Measurements from ENCODE around the gene DMPK. TPM values are rescaled to one million over a fixed set of nuclear protein-coding genes. Genes with fewer than 3 reads are reported as not detected.

Gene DMPK
- total RNA-seq, 2 donors from 2014 or later: 18.7 to 35.8 TPM

- ATAC-seq (no peak), DNase-seq (no peak)
- no peak overlapping the region for H3K4me3 Mint-ChIP-seq
- peaks cover 14% of the 10 kb centered on the region for H3K27me3 Mint-ChIP-seq
- no peaks in the 10 kb centered on the region for H3K9me3 ChIP-seq (ENCODE audit: control insufficient read depth, low read length, poor library complexity, severe bottlenecking)
- H3K36me3 Mint-ChIP-seq (ENCODE audit: low read depth): peaks cover 2% of the 10 kb centered on the region
- H3K27ac Mint-ChIP-seq: no peak overlapping the region
- peaks cover 18% of the 10 kb centered on the region for H3K4me1 Mint-ChIP-seq
Measured at GRCh38 chr19:45774765-45775164, 7.5 kb downstream of the DMPK start.

- H3K27ac Mint-ChIP-seq: no peak overlapping the region
- no peaks in the 10 kb centered on the region for H3K27me3 Mint-ChIP-seq
- no peak for ATAC-seq
- H3K36me3 Mint-ChIP-seq (ENCODE audit: low read depth): no peaks in the 10 kb centered on the region
- no peak overlapping the region for H3K4me3 Mint-ChIP-seq
- no peaks in the 10 kb centered on the region for H3K9me3 ChIP-seq (ENCODE audit: control insufficient read depth, low read length, poor library complexity, severe bottlenecking)
- peaks cover 17% of the 10 kb centered on the region for H3K4me1 Mint-ChIP-seq
- no peak for DNase-seq
Measured at GRCh38 chr19:45773384-45773783, 8.9 kb downstream of the DMPK start.

GRCh38 chr19:45772912-45773311, 9.4 kb downstream of the DMPK start:
- no peak overlapping the region for H3K4me3 Mint-ChIP-seq
- H3K27ac Mint-ChIP-seq: no peak overlapping the region
- DNase-seq (no peak), ATAC-seq (no peak)
- H3K27me3 Mint-ChIP-seq: no peaks in the 10 kb centered on the region
- no peaks in the 10 kb centered on the region for H3K9me3 ChIP-seq (ENCODE audit: control insufficient read depth, low read length, poor library complexity, severe bottlenecking)
- no peaks in the 10 kb centered on the region for H3K36me3 Mint-ChIP-seq (ENCODE audit: low read depth)
- peaks cover 17% of the 10 kb centered on the region for H3K4me1 Mint-ChIP-seq

GRCh38 chr19:45772130-45772840, 10.0 kb downstream of the DMPK start:
- H3K36me3 Mint-ChIP-seq (ENCODE audit: low read depth): no peaks in the 10 kb centered on the region
- peaks cover 17% of the 10 kb centered on the region for H3K4me1 Mint-ChIP-seq
- no peak overlapping the region for H3K4me3 Mint-ChIP-seq
- ATAC-seq: no peak
- no peaks in the 10 kb centered on the region for H3K27me3 Mint-ChIP-seq
- DNase-seq: no peak
- no peaks in the 10 kb centered on the region for H3K9me3 ChIP-seq (ENCODE audit: control insufficient read depth, low read length, poor library complexity, severe bottlenecking)
- H3K27ac Mint-ChIP-seq: no peak overlapping the region

GRCh38 chr19:45771311-45771933, 10.9 kb downstream of the DMPK start:
- Mint-ChIP-seq H3K36me3 (ENCODE audit: low read depth) (no peaks in the 10 kb centered on the region), H3K4me1 (peaks cover 17% of the 10 kb centered on the region), H3K27ac (no peak overlapping the region), H3K4me3 (peak overlapping the region; percentile 58), H3K27me3 (no peaks in the 10 kb centered on the region)
- DNase-seq: no peak
- H3K9me3 ChIP-seq (ENCODE audit: control insufficient read depth, low read length, poor library complexity, severe bottlenecking): no peaks in the 10 kb centered on the region
- ATAC-seq: no peak

GRCh38 chr19:45770192-45771101, 11.8 kb downstream of the DMPK start:
- DNase-seq (peak; percentile 86 to 93 (median 92)), ATAC-seq (peak; percentile 78)
- no peaks in the 10 kb centered on the region for H3K9me3 ChIP-seq (ENCODE audit: control insufficient read depth, low read length, poor library complexity, severe bottlenecking)
- H3K36me3 Mint-ChIP-seq (ENCODE audit: low read depth): no peaks in the 10 kb centered on the region
- H3K27ac Mint-ChIP-seq: no peak overlapping the region
- peak overlapping the region; percentile 90 for H3K4me3 Mint-ChIP-seq
- H3K27me3 Mint-ChIP-seq: no peaks in the 10 kb centered on the region
- peaks cover 20% of the 10 kb centered on the region for H3K4me1 Mint-ChIP-seq

- peak; percentile 38 to 54 (median 45) for DNase-seq
- H3K27ac Mint-ChIP-seq: peak overlapping the region; percentile 82
- H3K4me1 Mint-ChIP-seq: peaks cover 20% of the 10 kb centered on the region
- H3K36me3 Mint-ChIP-seq (ENCODE audit: low read depth): no peaks in the 10 kb centered on the region
- peaks cover 3% of the 10 kb centered on the region for H3K27me3 Mint-ChIP-seq
- H3K9me3 ChIP-seq (ENCODE audit: control insufficient read depth, low read length, poor library complexity, severe bottlenecking): no peaks in the 10 kb centered on the region
- peak overlapping the region; percentile 90 for H3K4me3 Mint-ChIP-seq
- peak; percentile 59 for ATAC-seq
Measured at GRCh38 chr19:45769821-45770191, 12.5 kb downstream of the DMPK start.

GRCh38 chr19:45768984-45769782, 13.1 kb downstream of the DMPK start, which contains the start of gene SIX5:
SIX5 (minus strand) TSS chr19:45769252; CDS start chr19:45768844, 408 bp downstream.
- no peaks in the 10 kb centered on the region for H3K9me3 ChIP-seq (ENCODE audit: control insufficient read depth, low read length, poor library complexity, severe bottlenecking)
- Mint-ChIP-seq H3K4me3 (peak within 1 kb of the TSS; percentile 90), H3K27me3 (peaks cover 6% of the 10 kb centered on the region), H3K4me1 (peaks cover 20% of the 10 kb centered on the region), H3K36me3 (ENCODE audit: low read depth) (no peaks in the 10 kb centered on the region), H3K27ac (peak within 1 kb of the TSS; percentile 82)
- DNase-seq: peak; percentile 90 to 94 (median 92)
- peak; percentile 74 for ATAC-seq

- Mint-ChIP-seq H3K36me3 (ENCODE audit: low read depth) (no peaks in the 10 kb centered on the region), H3K27ac (no peak overlapping the region), H3K27me3 (peaks cover 6% of the 10 kb centered on the region), H3K4me3 (peak overlapping the region; percentile 90), H3K4me1 (peaks cover 20% of the 10 kb centered on the region)
- no peak for ATAC-seq
- DNase-seq: peak in 2 of 3 donors; percentile 38 to 44
- no peaks in the 10 kb centered on the region for H3K9me3 ChIP-seq (ENCODE audit: control insufficient read depth, low read length, poor library complexity, severe bottlenecking)
Measured at GRCh38 chr19:45768655-45768983, 13.7 kb downstream of the DMPK start.

GRCh38 chr19:45767881-45768654, 14.2 kb downstream of the DMPK start:
- Mint-ChIP-seq H3K4me3 (peak overlapping the region; percentile 80), H3K27ac (no peak overlapping the region), H3K4me1 (peaks cover 20% of the 10 kb centered on the region), H3K27me3 (peaks cover 6% of the 10 kb centered on the region), H3K36me3 (ENCODE audit: low read depth) (no peaks in the 10 kb centered on the region)
- ATAC-seq (no peak), DNase-seq (no peak)
- H3K9me3 ChIP-seq (ENCODE audit: control insufficient read depth, low read length, poor library complexity, severe bottlenecking): no peaks in the 10 kb centered on the region

GRCh38 chr19:45767410-45767880, 14.8 kb downstream of the DMPK start:
- no peaks in the 10 kb centered on the region for H3K36me3 Mint-ChIP-seq (ENCODE audit: low read depth)
- no peak for DNase-seq
- H3K4me1 Mint-ChIP-seq: peaks cover 20% of the 10 kb centered on the region

GRCh38 chr19:45766869-45767346, 15.4 kb downstream of the DMPK start:
- Mint-ChIP-seq H3K4me3 (peak overlapping the region; percentile 68), H3K27me3 (peaks cover 6% of the 10 kb centered on the region), H3K4me1 (peaks cover 16% of the 10 kb centered on the region), H3K27ac (no peak overlapping the region), H3K36me3 (ENCODE audit: low read depth) (no peaks in the 10 kb centered on the region)
- no peaks in the 10 kb centered on the region for H3K9me3 ChIP-seq (ENCODE audit: control insufficient read depth, low read length, poor library complexity, severe bottlenecking)
- ATAC-seq (no peak), DNase-seq (no peak)

More at GRCh38 chr19:45767410-45767880, 14.8 kb downstream of the DMPK start:
- Mint-ChIP-seq H3K4me3 (peak overlapping the region; percentile 68), H3K27me3 (peaks cover 6% of the 10 kb centered on the region), H3K27ac (no peak overlapping the region)
- ATAC-seq: no peak
- H3K9me3 ChIP-seq (ENCODE audit: control insufficient read depth, low read length, poor library complexity, severe bottlenecking): no peaks in the 10 kb centered on the region

All from T-helper 17 cell (primary cell).